SK-N-SH treated with all-trans-retinoic acid at 6 μM for 48 hours (cell line): ENCODE measurements around the gene PIGS.

Experiments
- ATAC-seq: fragments of 200-7000 bp; cut with Tn5 transposase; 3 replicates; pipeline ENCODE4 v1.9.1; 2020; ENCODE audit warnings: mild to moderate bottlenecking, moderate library complexity
- ARNTL ChIP-seq: fragments of 450-650 bp; formaldehyde crosslinking; IDR thresholded peaks from 2 replicates; pipeline ENCODE4 v1.5.0; 2020; ENCODE audit warnings: low read depth, mild to moderate bottlenecking, moderate library complexity, borderline replicate concordance
- BACH2 ChIP-seq: fragments of 250-450 bp; sonication (Bioruptor Pico); IDR thresholded peaks from 2 replicates; pipeline ENCODE4 v1.9.0; 2021; ENCODE audit warnings: mild to moderate bottlenecking, borderline replicate concordance
- CREB5 ChIP-seq: fragments of 250-450 bp; sonication (Bioruptor Pico); IDR thresholded peaks from 2 replicates; pipeline ENCODE4 v1.5.1; 2020; ENCODE audit warnings: low read depth, mild to moderate bottlenecking, moderate library complexity
- CSDC2 ChIP-seq: fragments of 250-450 bp; sonication (Bioruptor Pico); IDR thresholded peaks from 2 replicates; pipeline ENCODE4 v1.5.0; 2020; ENCODE audit warnings: mild to moderate bottlenecking, moderate library complexity
- CSRNP3 ChIP-seq: fragments of 250-450 bp; sonication (Bioruptor Pico); IDR thresholded peaks from 2 replicates; pipeline ENCODE4 v1.5.1; 2021; ENCODE audit warnings: mild to moderate bottlenecking, moderate library complexity
- ESRRG ChIP-seq: fragments of 250-450 bp; sonication (Bioruptor Pico); IDR thresholded peaks from 2 replicates; pipeline ENCODE4 v1.6.1; 2021; ENCODE audit warnings: mild to moderate bottlenecking
- GLIS3 ChIP-seq: fragments of 250-450 bp; sonication (Bioruptor Pico); IDR thresholded peaks from 2 replicates; pipeline ENCODE4 v1.5.0; 2020; ENCODE audit warnings: mild to moderate bottlenecking, moderate library complexity
- ISL1 ChIP-seq: fragments of 250-450 bp; sonication (Bioruptor Pico); IDR thresholded peaks from 2 replicates; pipeline ENCODE4 v2.1.2; 2022; ENCODE audit warnings: mild to moderate bottlenecking, moderate library complexity
- OSR1 ChIP-seq: fragments of 250-450 bp; sonication (Bioruptor Pico); IDR thresholded peaks from 2 replicates; pipeline ENCODE4 v1.8.0; 2022; ENCODE audit warnings: moderate library complexity, mild to moderate bottlenecking, inconsistent platforms
- POU6F1 ChIP-seq: fragments of 250-450 bp; sonication (Bioruptor Pico); IDR thresholded peaks from 2 replicates; pipeline ENCODE4 v1.8.0; 2021; ENCODE audit warnings: low read depth, mild to moderate bottlenecking, moderate library complexity, borderline replicate concordance
- PPARA ChIP-seq: fragments of 250-450 bp; sonication (Bioruptor Pico); IDR thresholded peaks from 2 replicates; pipeline ENCODE4 v1.5.0; 2020; ENCODE audit warnings: mild to moderate bottlenecking, borderline replicate concordance
- RARB ChIP-seq: fragments of 250-450 bp; sonication (Bioruptor Pico); IDR thresholded peaks from 2 replicates; pipeline ENCODE4 v1.8.0; 2021; ENCODE audit warnings: mild to moderate bottlenecking, moderate library complexity
- SNAI2 ChIP-seq: fragments of 250-450 bp; sonication (Bioruptor Pico); IDR thresholded peaks from 2 replicates; pipeline ENCODE4 v1.5.0; 2020; ENCODE audit warnings: mild to moderate bottlenecking, moderate library complexity
- TCF4 ChIP-seq: fragments of 250-450 bp; sonication (Bioruptor Pico); IDR thresholded peaks from 2 replicates; pipeline ENCODE4 v1.8.0; 2021; ENCODE audit warnings: mild to moderate bottlenecking, moderate library complexity, borderline replicate concordance
- TOX ChIP-seq: fragments of 250-450 bp; sonication (Bioruptor Pico); IDR thresholded peaks from 2 replicates; pipeline ENCODE4 v1.8.0; 2021; ENCODE audit warnings: mild to moderate bottlenecking, moderate library complexity, borderline replicate concordance
- TSHZ2 ChIP-seq: fragments of 250-450 bp; sonication (Bioruptor Pico); IDR thresholded peaks from 2 replicates; pipeline ENCODE4 v1.5.0; 2020; ENCODE audit warnings: mild to moderate bottlenecking, moderate library complexity
- ZC3H10 ChIP-seq: fragments of 250-450 bp; sonication (Bioruptor Pico); IDR thresholded peaks from 2 replicates; pipeline ENCODE4 v1.5.1; 2021; ENCODE audit warnings: mild to moderate bottlenecking, moderate library complexity
- ZFP3 ChIP-seq: fragments of 250-450 bp; sonication (Bioruptor Pico); IDR thresholded peaks from 2 replicates; pipeline ENCODE4 v1.5.0; 2020; ENCODE audit warnings: mild to moderate bottlenecking, moderate library complexity
- ZFP30 ChIP-seq: fragments of 450-650 bp; formaldehyde crosslinking; IDR thresholded peaks from 2 replicates; pipeline ENCODE4 v1.5.0; 2022; ENCODE audit warnings: mild to moderate bottlenecking, moderate library complexity
- ZNF565 ChIP-seq: fragments of 450-650 bp; formaldehyde crosslinking; conservative IDR thresholded peaks from 2 replicates; pipeline ENCODE4 v1.5.0; 2020; ENCODE audit warnings: low read depth, mild to moderate bottlenecking, moderate library complexity
- ZNF70 ChIP-seq: fragments of 450-650 bp; formaldehyde crosslinking; IDR thresholded peaks from 2 replicates; pipeline ENCODE4 v1.5.0; 2020; ENCODE audit warnings: mild to moderate bottlenecking, moderate library complexity

Gene PIGS

GRCh38 chr17:28538296-28538895 is 32.9 kb downstream of the PIGS start:
- ATAC-seq: no peak
- TF ChIP-seq TCF4 (CRISPR knock-in tag) (no peak), ISL1 (CRISPR knock-in tag) (no peak), BACH2 (CRISPR knock-in tag) (no peak), ESRRG (CRISPR knock-in tag) (no peak), GLIS3 (CRISPR knock-in tag) (no peak), RARB (CRISPR knock-in tag) (no peak), CSRNP3 (CRISPR knock-in tag) (no peak), TSHZ2 (CRISPR knock-in tag) (no peak), PPARA (no peak), ZC3H10 (CRISPR knock-in tag) (no peak), TOX (CRISPR knock-in tag) (no peak), ARNTL (CRISPR knock-in tag) (no peak), CREB5 (CRISPR knock-in tag) (no peak), ZFP30 (no peak), ZFP3 (CRISPR knock-in tag) (no peak), SNAI2 (CRISPR knock-in tag) (no peak)

- no peak for ATAC-seq
- TF ChIP-seq ZNF565 (CRISPR knock-in tag): no peak
- no peak for TF ChIP-seq CSRNP3 (CRISPR knock-in tag)
- TF ChIP-seq OSR1 (CRISPR knock-in tag): no peak
- no peak for TF ChIP-seq RARB (CRISPR knock-in tag)
- TF ChIP-seq CSDC2 (CRISPR knock-in tag): no peak
- TF ChIP-seq POU6F1 (CRISPR knock-in tag): no peak
- no peak for TF ChIP-seq GLIS3 (CRISPR knock-in tag)
- no peak for TF ChIP-seq ZC3H10 (CRISPR knock-in tag)
- TF ChIP-seq ZNF70 (CRISPR knock-in tag): no peak
- TF ChIP-seq CREB5 (CRISPR knock-in tag): no peak
- TF ChIP-seq ISL1 (CRISPR knock-in tag): no peak
Observed at GRCh38 chr17:28537219-28537610, 34.1 kb downstream of the PIGS start.
